ENCODE data around the gene HLCS.

HLCS gene

DNA sequence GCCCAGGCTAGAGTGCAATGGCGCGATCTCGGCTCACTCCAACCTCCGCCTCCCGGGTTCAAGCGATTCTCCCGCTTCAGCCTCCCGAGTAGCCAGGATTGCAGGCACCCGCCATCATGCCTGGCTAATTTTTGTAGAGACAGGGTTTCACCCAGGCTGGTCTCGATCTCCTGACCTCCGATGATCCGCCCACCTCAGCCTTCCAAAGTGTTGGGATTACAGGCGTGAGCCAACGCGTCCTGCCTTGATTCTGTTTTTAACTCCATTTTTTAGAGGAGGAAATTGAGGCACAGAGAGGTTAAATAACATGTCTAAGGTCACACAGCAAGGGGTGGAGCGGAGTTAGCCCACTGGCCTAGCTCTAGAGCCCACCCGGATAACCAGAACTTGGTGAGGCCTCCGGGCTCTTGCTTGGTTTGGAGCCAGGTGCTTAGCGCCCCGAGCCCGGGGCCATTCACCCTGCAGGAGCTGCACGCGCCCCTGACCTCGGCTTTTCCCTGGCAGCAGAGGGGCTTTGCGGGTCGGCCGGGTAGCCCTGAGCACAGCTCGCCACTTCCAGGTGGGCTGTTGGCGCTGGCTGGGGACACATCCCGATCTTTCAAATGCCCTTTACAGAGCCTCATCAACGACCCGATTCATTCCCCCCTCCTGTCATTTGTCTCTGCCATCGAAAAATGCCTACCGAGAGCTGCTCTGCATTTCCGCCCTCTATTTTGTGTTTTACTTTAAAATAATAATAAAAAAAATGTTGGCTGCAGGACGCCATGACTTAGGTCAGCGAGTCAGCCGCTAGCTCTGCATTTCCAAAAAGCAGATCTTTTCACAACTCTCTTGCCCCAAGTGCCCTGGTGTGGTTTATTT is 256.4 kb downstream of the HLCS start:
- peaks cover 37 to 100% (median 77%) of the 10 kb centered on the region in 5 experiments for H3K27me3 ChIP-seq (replicated peaks in 2 of 5; ENCODE audit: control insufficient read depth in 4 of 5, insufficient read depth in 5 of 5, low read length in 4 of 5)
- H3K4me3 ChIP-seq (ENCODE audit: control insufficient read depth in 1 of 7, extremely low read depth in 1 of 7, insufficient read depth in 4 of 7, low read depth in 2 of 7, low read length in 6 of 7): no peak overlapping the region
- H3K9me3 ChIP-seq (ENCODE audit: control extremely low read depth in 1 of 5, control insufficient read depth in 4 of 5, insufficient read depth in 2 of 5, low read depth in 1 of 5, low read length in 4 of 5): no peaks in the 10 kb centered on the region
- H3K4me1 ChIP-seq (ENCODE audit: control extremely low read depth in 1 of 4, control insufficient read depth in 4 of 4, insufficient read depth in 4 of 4, low read length in 3 of 4): peaks cover 0 to 36% (median 24%) of the 10 kb centered on the region in 4 experiments
- WGBS (ENCODE audit: insufficient coverage): 12% methylated on average over 30 of the region's 38 CpGs
- CTCF ChIA-PET: interaction anchor here (0.9 to 1.3 kb wide), 4 partner anchors 9 to 18 kb away, joined by 3 to 4 read pairs (median 4); no protein-coding TSS in a partner anchor
- DNase-seq: no peak
- H3K27ac ChIP-seq (ENCODE audit: insufficient read depth in 1 of 2, low read depth in 1 of 2, low read length in 2 of 2, poor library complexity in 1 of 2, severe bottlenecking in 2 of 2): no peak overlapping the region
- POLR2A ChIA-PET: interaction anchor here (1.3 kb wide), 1 partner anchor 11 kb away, joined by 4 read pairs; the partner anchor contains the start of gene SIM2
- H3K36me3 ChIP-seq (ENCODE audit: control insufficient read depth in 4 of 4, insufficient read depth in 4 of 4, low read length in 3 of 4): no peaks in the 10 kb centered on the region

DNA sequence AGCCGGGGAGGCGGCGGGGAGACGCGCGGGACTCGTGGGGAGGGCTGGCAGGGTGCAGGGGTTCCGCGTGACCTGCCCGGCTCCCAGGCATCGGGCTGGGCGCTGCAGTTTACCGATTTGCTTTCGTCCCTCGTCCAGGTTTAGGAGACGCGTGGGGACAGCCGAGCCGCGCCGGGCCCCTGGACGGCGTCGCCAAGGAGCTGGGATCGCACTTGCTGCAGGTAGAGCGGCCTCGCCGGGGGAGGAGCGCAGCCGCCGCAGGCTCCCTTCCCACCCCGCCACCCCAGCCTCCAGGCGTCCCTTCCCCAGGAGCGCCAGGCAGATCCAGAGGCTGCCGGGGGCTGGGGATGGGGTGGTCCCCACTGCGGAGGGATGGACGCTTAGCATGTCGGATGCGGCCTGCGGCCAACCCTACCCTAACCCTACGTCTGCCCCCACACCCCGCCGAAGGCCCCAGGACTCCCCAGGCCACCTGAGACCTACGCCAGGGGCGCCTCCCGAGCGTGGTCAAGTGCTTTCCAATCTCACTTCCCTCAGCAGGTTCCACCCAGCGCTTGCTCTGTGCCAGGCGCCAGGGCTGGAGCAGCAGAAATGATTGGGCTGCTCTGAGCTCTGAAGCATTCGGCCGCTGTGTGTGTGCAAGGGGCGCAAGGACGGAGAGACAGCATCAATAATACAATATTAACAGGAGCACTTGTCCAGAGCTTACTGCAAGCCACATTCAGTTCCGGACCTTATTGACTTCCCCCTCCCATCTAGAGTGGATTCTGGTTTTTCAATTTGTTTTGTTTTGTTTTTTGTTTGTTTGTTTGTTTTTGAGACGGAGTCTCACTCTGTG is 257.2 kb downstream of the HLCS start:
- CTCF ChIA-PET: interaction anchor here (0.8 kb wide), 1 partner anchor 206 kb away, joined by 3 read pairs; no protein-coding TSS in a partner anchor
- no peaks in the 10 kb centered on the region for H3K9me3 ChIP-seq (ENCODE audit: control extremely low read depth in 1 of 5, control insufficient read depth in 4 of 5, insufficient read depth in 2 of 5, low read depth in 1 of 5, low read length in 4 of 5)
- no peak overlapping the region for H3K27ac ChIP-seq (ENCODE audit: insufficient read depth in 1 of 2, low read depth in 1 of 2, low read length in 2 of 2, poor library complexity in 1 of 2, severe bottlenecking in 2 of 2)
- no peaks in the 10 kb centered on the region for H3K36me3 ChIP-seq (ENCODE audit: control insufficient read depth in 4 of 4, insufficient read depth in 4 of 4, low read length in 3 of 4)
- no peak overlapping the region for H3K4me3 ChIP-seq (ENCODE audit: control insufficient read depth in 1 of 7, extremely low read depth in 1 of 7, insufficient read depth in 4 of 7, low read depth in 2 of 7, low read length in 6 of 7)
- H3K27me3 ChIP-seq (replicated peaks in 2 of 5; ENCODE audit: control insufficient read depth in 4 of 5, insufficient read depth in 5 of 5, low read length in 4 of 5): peaks cover 29 to 100% (median 69%) of the 10 kb centered on the region in 5 experiments
- no peak for DNase-seq
- WGBS (ENCODE audit: insufficient coverage): 5% methylated on average over 38 of the region's 55 CpGs
- POLR2A ChIA-PET: no interaction called here
- peaks cover 0 to 41% (median 26%) of the 10 kb centered on the region in 4 experiments for H3K4me1 ChIP-seq (ENCODE audit: control extremely low read depth in 1 of 4, control insufficient read depth in 4 of 4, insufficient read depth in 4 of 4, low read length in 3 of 4)

DNA sequence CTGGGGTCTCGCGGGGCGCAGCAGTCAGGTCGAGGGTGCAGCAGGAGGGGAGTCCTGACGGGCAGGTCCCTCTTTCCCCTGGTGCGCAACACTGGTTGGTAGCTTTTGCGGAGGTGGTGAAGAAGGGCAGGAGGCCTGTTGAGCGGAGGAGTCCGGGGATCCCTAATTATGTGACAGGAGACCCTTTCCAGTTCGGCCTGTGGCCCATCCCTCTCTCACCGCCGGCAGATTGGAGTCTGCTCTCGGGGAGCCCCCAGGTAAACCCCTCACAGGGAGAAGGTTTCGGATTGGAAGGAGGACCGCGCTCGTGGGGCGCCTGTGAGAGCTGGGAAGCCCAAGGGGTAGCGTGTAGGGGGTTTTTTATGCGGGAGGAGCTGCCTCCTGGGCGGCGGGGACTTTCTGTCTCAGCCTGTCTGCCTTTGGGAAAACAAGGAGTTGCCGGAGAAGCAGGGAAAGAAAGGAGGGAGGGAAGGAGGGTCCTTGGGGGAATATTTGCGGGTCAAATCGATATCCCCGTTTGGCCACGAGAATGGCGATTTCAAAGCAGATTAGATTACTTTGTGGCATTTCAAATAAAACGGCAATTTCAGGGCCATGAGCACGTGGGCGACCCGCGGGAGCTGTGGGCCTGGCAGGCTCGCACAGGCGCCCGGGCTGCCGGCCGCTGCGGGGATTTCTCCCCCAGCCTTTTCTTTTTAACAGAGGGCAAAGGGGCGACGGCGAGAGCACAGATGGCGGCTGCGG is 258.0 kb downstream of the HLCS start:
- H3K4me3 ChIP-seq (ENCODE audit: control insufficient read depth in 1 of 7, extremely low read depth in 1 of 7, insufficient read depth in 4 of 7, low read depth in 2 of 7, low read length in 6 of 7): no peak overlapping the region
- no peak overlapping the region for H3K27ac ChIP-seq (ENCODE audit: insufficient read depth in 1 of 2, low read depth in 1 of 2, low read length in 2 of 2, poor library complexity in 1 of 2, severe bottlenecking in 2 of 2)
- CTCF ChIA-PET: interaction anchor here (0.8 kb wide), 1 partner anchor 206 kb away, joined by 3 read pairs; no protein-coding TSS in a partner anchor
- peaks cover 23 to 100% (median 75%) of the 10 kb centered on the region in 5 experiments for H3K27me3 ChIP-seq (replicated peaks in 2 of 5; ENCODE audit: control insufficient read depth in 4 of 5, insufficient read depth in 5 of 5, low read length in 4 of 5)
- no peaks in the 10 kb centered on the region for H3K9me3 ChIP-seq (ENCODE audit: control extremely low read depth in 1 of 5, control insufficient read depth in 4 of 5, insufficient read depth in 2 of 5, low read depth in 1 of 5, low read length in 4 of 5)
- H3K36me3 ChIP-seq (ENCODE audit: control insufficient read depth in 4 of 4, insufficient read depth in 4 of 4, low read length in 3 of 4): no peaks in the 10 kb centered on the region
- POLR2A ChIA-PET: no interaction called here
- H3K4me1 ChIP-seq (ENCODE audit: control extremely low read depth in 1 of 4, control insufficient read depth in 4 of 4, insufficient read depth in 4 of 4, low read length in 3 of 4): peaks cover 0 to 41% (median 26%) of the 10 kb centered on the region in 4 experiments
- 3% methylated on average over 34 of the region's 44 CpGs for WGBS (ENCODE audit: insufficient coverage)
- no peak for DNase-seq

DNA sequence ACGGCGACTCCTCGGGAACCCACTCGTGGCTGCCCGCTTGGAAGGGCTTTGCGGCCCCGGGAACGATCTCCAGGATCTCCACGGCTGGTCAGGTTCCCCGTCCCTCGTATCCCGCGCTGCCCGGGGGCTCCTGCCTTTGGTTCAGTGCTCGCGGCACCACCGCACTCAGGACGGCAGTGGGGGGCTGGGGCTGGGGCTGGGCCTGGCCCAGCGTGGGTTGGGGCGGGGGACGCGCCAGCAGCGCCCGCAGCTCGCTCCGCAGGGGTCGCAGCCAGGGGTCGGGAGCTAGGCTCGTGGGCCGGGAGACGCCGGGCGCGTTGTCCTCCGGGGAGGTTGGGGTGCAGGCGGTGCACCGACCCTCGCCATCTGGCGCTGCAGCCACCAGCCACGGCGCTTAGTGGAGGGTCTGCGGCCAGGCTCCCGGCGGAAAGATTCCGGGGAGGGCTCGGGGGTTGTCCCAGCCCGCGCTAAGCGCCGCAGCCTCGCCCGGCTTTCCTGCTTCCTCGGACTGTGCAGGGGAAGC is 258.6 kb downstream of the HLCS start:
- peaks cover 0 to 41% (median 26%) of the 10 kb centered on the region in 4 experiments for H3K4me1 ChIP-seq (ENCODE audit: control extremely low read depth in 1 of 4, control insufficient read depth in 4 of 4, insufficient read depth in 4 of 4, low read length in 3 of 4)
- ChIA-PET POLR2A (no interaction called here), CTCF (no interaction called here)
- H3K27me3 ChIP-seq (replicated peaks in 2 of 5; ENCODE audit: control insufficient read depth in 4 of 5, insufficient read depth in 5 of 5, low read length in 4 of 5): peaks cover 19 to 100% (median 75%) of the 10 kb centered on the region in 5 experiments
- WGBS (ENCODE audit: insufficient coverage): 3% methylated on average over 40 of the region's 53 CpGs
- no peaks in the 10 kb centered on the region for H3K36me3 ChIP-seq (ENCODE audit: control insufficient read depth in 4 of 4, insufficient read depth in 4 of 4, low read length in 3 of 4)
- no peak for DNase-seq
- H3K27ac ChIP-seq (ENCODE audit: insufficient read depth in 1 of 2, low read depth in 1 of 2, low read length in 2 of 2, poor library complexity in 1 of 2, severe bottlenecking in 2 of 2): no peak overlapping the region
- H3K4me3 ChIP-seq (ENCODE audit: control insufficient read depth in 1 of 7, extremely low read depth in 1 of 7, insufficient read depth in 4 of 7, low read depth in 2 of 7, low read length in 6 of 7): no peak overlapping the region
- H3K9me3 ChIP-seq (ENCODE audit: control extremely low read depth in 1 of 5, control insufficient read depth in 4 of 5, insufficient read depth in 2 of 5, low read depth in 1 of 5, low read length in 4 of 5): no peaks in the 10 kb centered on the region

DNA sequence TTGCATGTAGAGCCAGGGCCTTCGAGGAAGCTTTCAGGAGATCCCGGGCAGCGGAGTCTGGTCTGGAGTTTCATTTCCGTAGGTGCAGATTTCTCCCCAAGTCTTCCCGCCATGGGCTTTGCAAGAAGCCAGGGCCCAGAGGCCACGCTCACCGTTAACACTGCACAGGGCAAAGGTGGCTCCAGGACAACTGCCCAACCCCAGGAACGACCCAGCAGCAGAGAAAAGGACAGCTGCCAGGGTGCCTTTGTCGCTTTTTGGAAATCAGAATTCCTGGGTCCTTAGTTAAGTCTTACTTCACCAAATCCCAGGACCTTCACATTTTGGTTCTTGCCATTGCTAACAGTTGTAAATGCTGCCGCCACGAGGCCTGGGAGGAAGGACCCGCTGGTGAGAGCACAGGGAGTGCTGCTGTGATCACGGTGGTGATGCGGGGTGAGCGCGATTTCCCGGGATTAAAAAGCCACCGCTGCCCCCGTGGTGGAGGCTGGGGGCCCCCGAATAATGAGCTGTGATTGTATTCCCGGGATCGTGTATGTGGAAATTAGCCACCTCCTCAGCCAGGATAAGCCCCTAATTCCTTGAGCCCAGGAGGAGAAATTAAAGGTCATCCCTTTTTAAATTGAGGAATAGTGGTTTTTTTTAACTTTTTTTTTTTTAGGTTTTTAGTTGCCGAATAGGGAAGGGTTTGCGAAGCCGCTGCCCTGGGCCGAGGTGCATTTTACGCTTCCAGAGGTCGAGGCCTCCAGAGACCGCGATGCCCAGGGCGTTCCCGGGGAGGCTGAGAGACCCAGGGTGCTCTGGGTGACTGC is 259.3 kb downstream of the HLCS start:
- peaks cover 0 to 41% (median 26%) of the 10 kb centered on the region in 4 experiments for H3K4me1 ChIP-seq (ENCODE audit: control extremely low read depth in 1 of 4, control insufficient read depth in 4 of 4, insufficient read depth in 4 of 4, low read length in 3 of 4)

DNA sequence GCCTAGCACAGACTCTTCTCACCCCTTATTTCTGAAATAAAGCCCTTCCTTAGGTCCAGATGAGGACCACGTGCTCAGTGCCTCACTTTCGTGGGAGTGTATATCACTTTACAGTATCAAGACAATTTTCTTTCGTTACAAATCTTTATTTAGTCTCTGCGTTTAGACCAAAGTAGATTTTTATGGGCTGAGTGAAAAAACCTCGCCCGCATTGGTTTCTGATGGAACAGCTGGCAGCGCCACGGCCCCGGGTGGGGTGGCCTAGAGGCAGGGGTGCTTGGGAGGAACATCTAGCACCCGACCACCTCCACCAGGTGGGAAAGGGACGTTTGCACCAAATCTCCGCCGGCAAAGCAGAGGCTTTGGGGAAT is 260.0 kb downstream of the HLCS start:
- Histone ChIP-seq H3K27me3 (replicated peaks in 2 of 5; ENCODE audit: control insufficient read depth in 4 of 5, insufficient read depth in 5 of 5, low read length in 4 of 5) (peaks cover 15 to 100% (median 76%) of the 10 kb centered on the region in 5 experiments), H3K4me3 (ENCODE audit: control insufficient read depth in 1 of 7, extremely low read depth in 1 of 7, insufficient read depth in 4 of 7, low read depth in 2 of 7, low read length in 6 of 7) (no peak overlapping the region), H3K36me3 (ENCODE audit: control insufficient read depth in 4 of 4, insufficient read depth in 4 of 4, low read length in 3 of 4) (no peaks in the 10 kb centered on the region), H3K9me3 (ENCODE audit: control extremely low read depth in 1 of 5, control insufficient read depth in 4 of 5, insufficient read depth in 2 of 5, low read depth in 1 of 5, low read length in 4 of 5) (no peaks in the 10 kb centered on the region), H3K27ac (ENCODE audit: insufficient read depth in 1 of 2, low read depth in 1 of 2, low read length in 2 of 2, poor library complexity in 1 of 2, severe bottlenecking in 2 of 2) (no peak overlapping the region), H3K4me1 (ENCODE audit: control extremely low read depth in 1 of 4, control insufficient read depth in 4 of 4, insufficient read depth in 4 of 4, low read length in 3 of 4) (peaks cover 0 to 44% (median 27%) of the 10 kb centered on the region in 4 experiments)
- no peak for DNase-seq
- ChIA-PET POLR2A (no interaction called here), CTCF (interaction anchor here (1.0 kb wide), 1 partner anchor 27 kb away, joined by 3 read pairs; no protein-coding TSS in a partner anchor)
- 0% methylated on average over 5 of the region's 13 CpGs for WGBS (ENCODE audit: insufficient coverage)

More for the DNA sequence above, 259.3 kb downstream of the HLCS start:
- Histone ChIP-seq H3K27ac (ENCODE audit: insufficient read depth in 1 of 2, low read depth in 1 of 2, low read length in 2 of 2, poor library complexity in 1 of 2, severe bottlenecking in 2 of 2) (no peak overlapping the region), H3K9me3 (ENCODE audit: control extremely low read depth in 1 of 5, control insufficient read depth in 4 of 5, insufficient read depth in 2 of 5, low read depth in 1 of 5, low read length in 4 of 5) (no peaks in the 10 kb centered on the region), H3K27me3 (replicated peaks in 2 of 5; ENCODE audit: control insufficient read depth in 4 of 5, insufficient read depth in 5 of 5, low read length in 4 of 5) (peaks cover 15 to 100% (median 75%) of the 10 kb centered on the region in 5 experiments), H3K4me3 (ENCODE audit: control insufficient read depth in 1 of 7, extremely low read depth in 1 of 7, insufficient read depth in 4 of 7, low read depth in 2 of 7, low read length in 6 of 7) (no peak overlapping the region), H3K36me3 (ENCODE audit: control insufficient read depth in 4 of 4, insufficient read depth in 4 of 4, low read length in 3 of 4) (no peaks in the 10 kb centered on the region)
- WGBS (ENCODE audit: insufficient coverage): 7% methylated on average over 31 of the region's 32 CpGs
- POLR2A ChIA-PET: interaction anchor here (0.7 kb wide), 1 partner anchor 46 kb away, joined by 4 read pairs; no protein-coding TSS in a partner anchor
- peak in 2 of 3 donors; percentile 55 to 62 for DNase-seq
- CTCF ChIA-PET: interaction anchor here (1.0 kb wide), 1 partner anchor 27 kb away, joined by 3 read pairs; no protein-coding TSS in a partner anchor
